Measurements from ENCODE around the gene PCP4.

PCP4 gene

GRCh38 chr21:39955326-39955725 lies 88.1 kb downstream of the PCP4 start:
- no peak for DNase-seq

GRCh38 chr21:39956586-39956985 lies 89.3 kb downstream of the PCP4 start:
- in situ Hi-C loops (cut with HindIII; ENCODE audit: low pct_ligation_motif_present, low pct_unique_long_range_greater_than_20kb, low sequenced_read_pairs): no loop called here
- no peak for DNase-seq

More at GRCh38 chr21:39955326-39955725, 88.1 kb downstream of the PCP4 start:
- in situ Hi-C loops (cut with HindIII; ENCODE audit: low pct_ligation_motif_present, low pct_unique_long_range_greater_than_20kb, low sequenced_read_pairs): no loop called here

GRCh38 chr21:39958731-39959130 lies 91.5 kb downstream of the PCP4 start:
- no peak for DNase-seq
- in situ Hi-C loops (cut with HindIII; ENCODE audit: low pct_ligation_motif_present, low pct_unique_long_range_greater_than_20kb, low sequenced_read_pairs): no loop called here

- in situ Hi-C loops (cut with HindIII; ENCODE audit: low pct_ligation_motif_present, low pct_unique_long_range_greater_than_20kb, low sequenced_read_pairs): no loop called here
- DNase-seq: no peak
Measured at GRCh38 chr21:39961251-39961650, 94.0 kb downstream of the PCP4 start.

- in situ Hi-C loops (cut with HindIII; ENCODE audit: low pct_ligation_motif_present, low pct_unique_long_range_greater_than_20kb, low sequenced_read_pairs): no loop called here
- no peak for DNase-seq
Measured at GRCh38 chr21:39965026-39965425, 97.8 kb downstream of the PCP4 start.

GRCh38 chr21:39966786-39967185 lies 99.5 kb downstream of the PCP4 start:
- DNase-seq: no peak
- in situ Hi-C loops (cut with HindIII; ENCODE audit: low pct_ligation_motif_present, low pct_unique_long_range_greater_than_20kb, low sequenced_read_pairs): no loop called here

GRCh38 chr21:39968010-39968409 lies 100.8 kb downstream of the PCP4 start:
- in situ Hi-C loops (cut with HindIII; ENCODE audit: low pct_ligation_motif_present, low pct_unique_long_range_greater_than_20kb, low sequenced_read_pairs): no loop called here
- no peak for DNase-seq

- no peak for DNase-seq
- in situ Hi-C loops (cut with HindIII; ENCODE audit: low pct_ligation_motif_present, low pct_unique_long_range_greater_than_20kb, low sequenced_read_pairs): no loop called here
Measured at GRCh38 chr21:39969691-39970364, 102.6 kb downstream of the PCP4 start.

GRCh38 chr21:39971956-39972355 lies 104.7 kb downstream of the PCP4 start:
- in situ Hi-C loops (cut with HindIII; ENCODE audit: low pct_ligation_motif_present, low pct_unique_long_range_greater_than_20kb, low sequenced_read_pairs): no loop called here
- DNase-seq: no peak

GRCh38 chr21:39972471-39972870 lies 105.2 kb downstream of the PCP4 start:
- no peak for DNase-seq
- in situ Hi-C loops (cut with HindIII; ENCODE audit: low pct_ligation_motif_present, low pct_unique_long_range_greater_than_20kb, low sequenced_read_pairs): no loop called here

- DNase-seq: no peak
- in situ Hi-C loops (cut with HindIII; ENCODE audit: low pct_ligation_motif_present, low pct_unique_long_range_greater_than_20kb, low sequenced_read_pairs): no loop called here
Measured at GRCh38 chr21:39972976-39973770, 105.9 kb downstream of the PCP4 start.

- DNase-seq: no peak
- in situ Hi-C loops (cut with HindIII; ENCODE audit: low pct_ligation_motif_present, low pct_unique_long_range_greater_than_20kb, low sequenced_read_pairs): no loop called here
Measured at GRCh38 chr21:39976800-39977199, 109.6 kb downstream of the PCP4 start.

Data from ACHN (cell line).